ENCODE measurements around the gene KIRREL3.

KIRREL3 gene

GRCh38 chr11:126548581-126549550 lies 451.7 kb downstream of the KIRREL3 start:
- FAIRE-seq, result no peak

- FAIRE-seq, result no peak
These were observed 452.9 kb downstream of the KIRREL3 start for GRCh38 chr11:126547691-126548090.

GRCh38 chr11:126547161-126547560 lies 453.4 kb downstream of the KIRREL3 start:
- FAIRE-seq, result no peak

GRCh38 chr11:126546694-126547093 lies 453.9 kb downstream of the KIRREL3 start:
- no peak for FAIRE-seq

- no peak for FAIRE-seq
These were observed 454.4 kb downstream of the KIRREL3 start for GRCh38 chr11:126546191-126546590.

GRCh38 chr11:126545057-126545555 lies 455.5 kb downstream of the KIRREL3 start:
- FAIRE-seq, result no peak

GRCh38 chr11:126544108-126545056 lies 456.2 kb downstream of the KIRREL3 start:
- no peak for FAIRE-seq

- FAIRE-seq, result no peak
These were observed 456.9 kb downstream of the KIRREL3 start for GRCh38 chr11:126543691-126544090.

- FAIRE-seq, result no peak
These were observed 458.1 kb downstream of the KIRREL3 start for GRCh38 chr11:126542334-126543015.

- FAIRE-seq, result no peak
These were observed 462.5 kb downstream of the KIRREL3 start for GRCh38 chr11:126538071-126538470.

GRCh38 chr11:126537492-126537891 lies 463.1 kb downstream of the KIRREL3 start:
- no peak for FAIRE-seq

GRCh38 chr11:126534141-126534805 lies 466.3 kb downstream of the KIRREL3 start:
- FAIRE-seq, result no peak

GRCh38 chr11:126533560-126533959 lies 467.0 kb downstream of the KIRREL3 start:
- FAIRE-seq, result no peak

- no peak for FAIRE-seq
These were observed 470.2 kb downstream of the KIRREL3 start for GRCh38 chr11:126530416-126530815.

GRCh38 chr11:126529037-126529436 lies 471.5 kb downstream of the KIRREL3 start:
- no peak for FAIRE-seq

GRCh38 chr11:126528075-126528474 lies 472.5 kb downstream of the KIRREL3 start:
- FAIRE-seq, result no peak

GRCh38 chr11:126527651-126528050 lies 472.9 kb downstream of the KIRREL3 start:
- no peak for FAIRE-seq

GRCh38 chr11:126526471-126526870 lies 474.1 kb downstream of the KIRREL3 start:
- FAIRE-seq, result no peak

- FAIRE-seq, result no peak
These were observed 474.9 kb downstream of the KIRREL3 start for GRCh38 chr11:126525702-126526101.

GRCh38 chr11:126525216-126525615 lies 475.4 kb downstream of the KIRREL3 start:
- no peak for FAIRE-seq

- FAIRE-seq, result no peak
These were observed 476.9 kb downstream of the KIRREL3 start for GRCh38 chr11:126523441-126524205.
